ENCODE measurements around the gene CEP70. TPM values are rescaled to one million over a fixed set of nuclear protein-coding genes. Genes with fewer than 3 reads are reported as not detected.
"Not testable (repeated sequence)": the region's sequence is repeated elsewhere in the genome, so short reads cannot be mapped to it uniquely, and the experiment has no call there.

The CEP70 gene
- total and polyA plus RNA-seq, 9 donors, result 16.7 to 35.0 (median 19.7) TPM

DNA sequence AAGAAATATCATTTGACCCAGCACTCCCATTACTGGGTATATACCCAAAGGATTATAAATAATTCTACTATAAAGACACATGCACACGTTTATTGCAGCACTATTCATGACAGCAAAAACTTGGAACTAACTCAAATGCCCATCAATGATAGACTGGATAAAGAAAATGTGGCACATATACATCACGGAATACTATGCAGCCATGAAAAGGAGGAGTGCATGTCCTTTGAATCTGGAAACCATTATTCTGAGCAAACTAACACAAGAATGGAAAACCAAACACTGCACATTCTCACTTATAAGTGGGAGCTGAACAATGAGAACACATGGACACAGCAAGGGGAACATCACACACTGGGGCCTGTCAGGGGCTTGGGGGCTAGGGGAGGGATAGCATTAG is 27.8 kb downstream of the CEP70 start:
- H3K36me3 ChIP-seq (ENCODE audit: control insufficient read depth, insufficient read depth, low read length); H3K27ac ChIP-seq (ENCODE audit: low read length); H3K4me3 ChIP-seq (ENCODE audit: low read length); H3K9me3 ChIP-seq (replicated peaks; ENCODE audit: control insufficient read depth, low read depth, low read length); H3K4me1 ChIP-seq (ENCODE audit: control insufficient read depth, insufficient read depth, low read length); H3K27me3 ChIP-seq (ENCODE audit: control insufficient read depth, insufficient read depth, low read length); DNase-seq: not testable (repeated sequence)
- WGBS (ENCODE audit: insufficient coverage), result no CpG with 5 or more reads among the region's 2 CpGs

DNA sequence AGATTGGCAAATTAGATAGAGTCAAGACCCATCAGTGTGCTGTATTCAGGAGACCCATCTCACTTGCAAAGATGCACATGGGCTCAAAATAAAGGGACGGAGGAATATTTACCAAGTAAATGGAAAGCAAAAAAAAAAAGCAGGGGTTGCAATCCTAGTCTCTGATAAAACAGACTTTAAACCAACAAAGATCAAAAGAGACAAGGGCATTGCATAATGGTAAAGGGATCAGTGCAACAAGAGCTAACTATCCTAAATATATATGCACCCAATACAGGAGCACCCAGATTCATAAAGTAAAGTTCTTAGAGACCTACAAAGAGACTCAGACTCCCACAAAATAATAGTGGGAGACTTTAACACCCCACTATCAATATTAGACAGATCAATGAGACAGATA is 31.2 kb downstream of the CEP70 start:
- not testable (repeated sequence) for H3K27me3 ChIP-seq (ENCODE audit: control insufficient read depth, insufficient read depth, low read length); H3K4me1 ChIP-seq (ENCODE audit: control insufficient read depth, insufficient read depth, low read length); H3K36me3 ChIP-seq (ENCODE audit: control insufficient read depth, insufficient read depth, low read length); H3K27ac ChIP-seq (ENCODE audit: low read length); DNase-seq; H3K4me3 ChIP-seq (ENCODE audit: low read length)
- H3K9me3 ChIP-seq (replicated peaks; ENCODE audit: control insufficient read depth, low read depth, low read length), result peaks cover 20% of the 10 kb centered on the region
- no CpG with 5 or more reads among the region's 1 CpG for WGBS (ENCODE audit: insufficient coverage)

DNA sequence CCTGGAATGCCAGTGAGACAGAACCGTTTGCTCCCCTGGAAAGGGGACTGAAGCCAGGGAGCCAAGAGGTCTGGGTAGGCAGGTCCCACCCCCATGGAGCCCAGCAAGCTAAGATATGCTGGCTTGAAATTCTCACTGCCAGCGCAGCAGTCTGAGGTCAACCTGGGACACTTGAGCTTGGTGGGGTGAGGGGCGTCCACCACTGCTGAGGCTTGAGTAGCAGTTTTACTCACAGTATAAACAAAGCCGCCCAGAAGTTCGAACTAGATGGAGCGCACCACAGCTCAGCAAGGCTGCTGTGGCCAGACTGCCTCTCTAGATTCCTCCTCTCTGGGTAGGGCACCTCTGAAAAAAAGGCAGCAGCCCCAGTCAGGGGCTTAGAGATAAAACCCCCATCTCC is 33.6 kb downstream of the CEP70 start:
- Histone ChIP-seq H3K4me3 (ENCODE audit: low read length) (no peak overlapping the region), H3K36me3 (ENCODE audit: control insufficient read depth, insufficient read depth, low read length) (peaks cover 8% of the 10 kb centered on the region), H3K9me3 (replicated peaks; ENCODE audit: control insufficient read depth, low read depth, low read length) (peaks cover 23% of the 10 kb centered on the region), H3K27ac (ENCODE audit: low read length) (no peak overlapping the region), H3K27me3 (ENCODE audit: control insufficient read depth, insufficient read depth, low read length) (no peaks in the 10 kb centered on the region), H3K4me1 (ENCODE audit: control insufficient read depth, insufficient read depth, low read length) (no peaks in the 10 kb centered on the region)
- DNase-seq, result no peak
- 100% methylated on average over 4 of the region's 6 CpGs for WGBS (ENCODE audit: insufficient coverage)

DNA sequence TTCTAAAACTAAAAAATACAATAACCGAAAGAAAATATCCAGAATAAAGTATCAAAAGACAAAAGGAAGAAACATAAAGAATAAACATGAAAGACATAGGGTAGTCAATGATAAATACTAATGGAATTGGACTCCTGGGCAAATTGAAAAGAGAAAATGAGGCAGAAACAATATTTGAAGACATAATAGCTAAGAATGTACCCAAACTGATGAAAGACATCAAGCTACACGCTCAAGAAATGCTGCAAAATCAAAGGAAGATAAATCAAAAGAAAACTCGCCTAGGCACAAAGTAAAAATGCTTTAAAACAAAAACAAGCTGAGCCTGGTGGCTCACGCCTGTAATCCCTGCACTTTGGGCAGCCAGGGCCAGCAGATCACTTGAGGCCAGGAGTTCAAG is 34.9 kb downstream of the CEP70 start:
- 63% methylated on average over 3 of the region's 4 CpGs for WGBS (ENCODE audit: insufficient coverage)
- peaks cover 23% of the 10 kb centered on the region for H3K9me3 ChIP-seq (replicated peaks; ENCODE audit: control insufficient read depth, low read depth, low read length)

GRCh38 chr3:138554775-138555174 is 39.3 kb downstream of the CEP70 start:
- H3K4me3 ChIP-seq (ENCODE audit: low read length); H3K27me3 ChIP-seq (ENCODE audit: control insufficient read depth, insufficient read depth, low read length); H3K4me1 ChIP-seq (ENCODE audit: control insufficient read depth, insufficient read depth, low read length); H3K36me3 ChIP-seq (ENCODE audit: control insufficient read depth, insufficient read depth, low read length); DNase-seq; H3K27ac ChIP-seq (ENCODE audit: low read length): not testable (repeated sequence)
- 90% methylated on average over 2 of the region's 5 CpGs for WGBS (ENCODE audit: insufficient coverage)
- H3K9me3 ChIP-seq (replicated peaks; ENCODE audit: control insufficient read depth, low read depth, low read length), result peaks cover 25% of the 10 kb centered on the region

More for the DNA sequence above, 34.9 kb downstream of the CEP70 start:
- Histone ChIP-seq H3K36me3 (ENCODE audit: control insufficient read depth, insufficient read depth, low read length) (peaks cover 8% of the 10 kb centered on the region), H3K27ac (ENCODE audit: low read length) (no peak overlapping the region), H3K4me3 (ENCODE audit: low read length) (no peak overlapping the region), H3K27me3 (ENCODE audit: control insufficient read depth, insufficient read depth, low read length) (no peaks in the 10 kb centered on the region), H3K4me1 (ENCODE audit: control insufficient read depth, insufficient read depth, low read length) (no peaks in the 10 kb centered on the region)
- no peak for DNase-seq

DNA sequence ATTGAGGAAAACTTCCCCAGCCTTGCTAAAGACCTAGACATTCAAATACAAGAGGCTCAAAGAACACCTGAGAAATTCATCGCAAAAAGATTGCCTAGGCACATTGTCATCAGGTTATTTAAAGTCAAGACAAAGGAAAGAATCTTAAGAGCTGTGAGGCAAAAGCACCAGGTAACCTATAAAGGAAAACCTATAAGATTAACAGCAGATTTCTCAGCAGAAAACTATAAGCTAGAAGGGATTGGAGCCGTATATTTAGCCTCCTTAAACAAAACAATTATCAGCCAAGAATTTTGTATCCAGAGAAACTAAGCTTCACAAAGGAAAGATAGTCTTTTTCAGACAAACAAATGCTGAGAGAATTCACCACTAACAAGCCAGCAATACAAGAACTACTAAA is 43.1 kb downstream of the CEP70 start:
- H3K27me3 ChIP-seq (ENCODE audit: control insufficient read depth, insufficient read depth, low read length); H3K4me3 ChIP-seq (ENCODE audit: low read length); H3K27ac ChIP-seq (ENCODE audit: low read length); H3K4me1 ChIP-seq (ENCODE audit: control insufficient read depth, insufficient read depth, low read length); DNase-seq: not testable (repeated sequence)
- H3K36me3 ChIP-seq (ENCODE audit: control insufficient read depth, insufficient read depth, low read length), result peaks cover 18% of the 10 kb centered on the region
- no CpG with 5 or more reads among the region's 2 CpGs for WGBS (ENCODE audit: insufficient coverage)
- peaks cover 36% of the 10 kb centered on the region for H3K9me3 ChIP-seq (replicated peaks; ENCODE audit: control insufficient read depth, low read depth, low read length)

- H3K4me3 ChIP-seq (ENCODE audit: low read length), result no peak overlapping the region
- H3K27ac ChIP-seq (ENCODE audit: low read length), result no peak overlapping the region
- H3K9me3 ChIP-seq (replicated peaks; ENCODE audit: control insufficient read depth, low read depth, low read length), result peaks cover 43% of the 10 kb centered on the region
- peak; percentile 4 for DNase-seq
- H3K36me3 ChIP-seq (ENCODE audit: control insufficient read depth, insufficient read depth, low read length), result peaks cover 18% of the 10 kb centered on the region
- no peaks in the 10 kb centered on the region for H3K4me1 ChIP-seq (ENCODE audit: control insufficient read depth, insufficient read depth, low read length)
- H3K27me3 ChIP-seq (ENCODE audit: control insufficient read depth, insufficient read depth, low read length), result no peaks in the 10 kb centered on the region
- WGBS (ENCODE audit: insufficient coverage), result 95% methylated on average over 10 of the region's 14 CpGs
These were observed 44.7 kb downstream of the CEP70 start for GRCh38 chr3:138549179-138549977.

- Histone ChIP-seq H3K27ac (ENCODE audit: low read length) (no peak overlapping the region), H3K27me3 (ENCODE audit: control insufficient read depth, insufficient read depth, low read length) (no peaks in the 10 kb centered on the region), H3K4me1 (ENCODE audit: control insufficient read depth, insufficient read depth, low read length) (no peaks in the 10 kb centered on the region), H3K36me3 (ENCODE audit: control insufficient read depth, insufficient read depth, low read length) (peaks cover 21% of the 10 kb centered on the region), H3K4me3 (ENCODE audit: low read length) (no peak overlapping the region), H3K9me3 (replicated peaks; ENCODE audit: control insufficient read depth, low read depth, low read length) (peaks cover 49% of the 10 kb centered on the region)
- no peak for DNase-seq
- WGBS (ENCODE audit: insufficient coverage), result no CpG with 5 or more reads among the region's 2 CpGs
These were observed 46.6 kb downstream of the CEP70 start for GRCh38 chr3:138547342-138547975.

- WGBS (ENCODE audit: insufficient coverage), result no CpG with 5 or more reads among the region's 1 CpG
- no peak overlapping the region for H3K4me3 ChIP-seq (ENCODE audit: low read length)
- no peaks in the 10 kb centered on the region for H3K27me3 ChIP-seq (ENCODE audit: control insufficient read depth, insufficient read depth, low read length)
- no peaks in the 10 kb centered on the region for H3K4me1 ChIP-seq (ENCODE audit: control insufficient read depth, insufficient read depth, low read length)
- H3K27ac ChIP-seq (ENCODE audit: low read length), result no peak overlapping the region
- peaks cover 52% of the 10 kb centered on the region for H3K9me3 ChIP-seq (replicated peaks; ENCODE audit: control insufficient read depth, low read depth, low read length)
- no peak for DNase-seq
- H3K36me3 ChIP-seq (ENCODE audit: control insufficient read depth, insufficient read depth, low read length), result peaks cover 26% of the 10 kb centered on the region
These were observed 49.5 kb downstream of the CEP70 start for GRCh38 chr3:138544546-138544945.

GRCh38 chr3:138542977-138543376 is 51.1 kb downstream of the CEP70 start:
- DNase-seq, result no peak
- peaks cover 15% of the 10 kb centered on the region for H3K36me3 ChIP-seq (ENCODE audit: control insufficient read depth, insufficient read depth, low read length)
- WGBS (ENCODE audit: insufficient coverage), result no CpG with 5 or more reads among the region's 5 CpGs
- H3K4me1 ChIP-seq (ENCODE audit: control insufficient read depth, insufficient read depth, low read length), result no peaks in the 10 kb centered on the region
- H3K9me3 ChIP-seq (replicated peaks; ENCODE audit: control insufficient read depth, low read depth, low read length), result peaks cover 41% of the 10 kb centered on the region
- no peaks in the 10 kb centered on the region for H3K27me3 ChIP-seq (ENCODE audit: control insufficient read depth, insufficient read depth, low read length)
- H3K27ac ChIP-seq (ENCODE audit: low read length), result no peak overlapping the region
- no peak overlapping the region for H3K4me3 ChIP-seq (ENCODE audit: low read length)
